ENCODE results near the gene EPS8.
"Not testable (repeated sequence)": the region's sequence is repeated elsewhere in the genome, so short reads cannot be mapped to it uniquely, and the experiment has no call there.

Gene EPS8

GRCh38 chr12:15796493-15797141, 7.4 kb upstream of the EPS8 start:
- DNase-seq, result no peak

GRCh38 chr12:15794836-15795235, 5.6 kb upstream of the EPS8 start:
- no peak for DNase-seq

- no peak for DNase-seq
These were observed 5.0 kb upstream of the EPS8 start for GRCh38 chr12:15794196-15794595.

DNA sequence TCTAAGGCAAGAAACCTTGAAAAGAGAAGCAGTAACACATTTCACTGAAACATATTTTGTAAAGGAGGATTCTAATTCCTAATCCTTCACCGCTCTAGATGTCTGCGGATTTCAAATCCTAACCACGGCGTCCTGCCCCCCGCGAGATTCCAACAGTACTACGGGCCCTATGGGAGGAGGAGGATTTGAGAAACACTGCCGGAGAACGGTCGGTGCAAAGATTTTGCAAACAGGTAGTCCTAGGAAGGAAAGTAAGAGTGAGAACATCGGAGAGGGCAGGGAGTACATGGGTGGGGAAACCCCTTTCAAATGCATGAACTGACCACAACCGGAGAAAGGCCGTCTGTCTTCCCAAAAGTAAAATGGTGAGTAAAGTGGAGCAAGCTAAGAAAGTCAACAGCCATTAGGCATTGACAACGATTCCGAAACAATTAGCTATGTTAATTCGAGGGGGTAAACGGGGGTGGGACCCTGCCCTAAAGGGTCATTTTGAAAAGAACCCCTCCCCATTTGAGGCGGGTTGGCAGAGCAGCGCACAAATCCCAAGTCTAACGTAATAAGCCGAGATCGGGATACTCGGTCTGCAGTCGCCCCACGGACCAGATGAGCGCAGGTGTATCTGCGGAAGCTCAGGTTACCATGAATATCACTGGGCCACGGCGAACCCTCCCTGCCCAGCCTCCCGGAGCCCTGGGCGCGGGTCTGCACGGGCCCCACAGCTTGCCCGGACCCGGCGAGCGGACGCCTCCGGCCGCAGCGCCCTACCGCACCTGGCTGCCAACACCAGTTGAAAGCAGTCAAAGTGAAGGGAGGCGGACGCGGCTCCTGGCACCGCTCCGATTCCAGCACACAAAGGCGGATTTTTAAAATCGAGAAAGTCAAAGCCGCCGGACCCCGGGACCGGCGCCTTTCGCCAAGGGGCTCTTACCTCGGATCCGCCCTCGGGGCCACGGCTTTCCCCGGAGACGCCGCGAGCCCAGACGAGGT, 662 bp downstream of the EPS8 start:
- DNase-seq, result no peak

DNA sequence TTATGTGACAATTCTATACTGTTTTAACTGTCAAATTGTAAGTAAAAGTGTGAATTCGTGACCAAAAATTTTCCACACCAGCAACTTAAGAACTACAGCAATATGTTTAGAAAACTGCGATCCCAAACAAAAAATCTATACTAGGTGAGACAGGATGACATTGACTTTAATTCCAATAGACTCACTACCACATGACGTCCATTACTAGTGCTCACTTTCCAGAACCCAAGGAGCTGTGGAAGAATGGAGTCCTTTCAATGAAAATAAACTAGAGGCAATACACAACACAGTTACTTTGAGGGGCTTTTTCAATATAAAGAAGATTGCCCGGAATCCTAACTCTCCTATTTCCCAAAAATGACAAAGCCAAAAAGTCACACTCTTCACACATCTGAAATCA, 1.4 kb downstream of the EPS8 start:
- peak in 1 of 2 experiments; percentile 2 for DNase-seq

- no peak for DNase-seq
These were observed 2.4 kb downstream of the EPS8 start for GRCh38 chr12:15786772-15787171.

DNA sequence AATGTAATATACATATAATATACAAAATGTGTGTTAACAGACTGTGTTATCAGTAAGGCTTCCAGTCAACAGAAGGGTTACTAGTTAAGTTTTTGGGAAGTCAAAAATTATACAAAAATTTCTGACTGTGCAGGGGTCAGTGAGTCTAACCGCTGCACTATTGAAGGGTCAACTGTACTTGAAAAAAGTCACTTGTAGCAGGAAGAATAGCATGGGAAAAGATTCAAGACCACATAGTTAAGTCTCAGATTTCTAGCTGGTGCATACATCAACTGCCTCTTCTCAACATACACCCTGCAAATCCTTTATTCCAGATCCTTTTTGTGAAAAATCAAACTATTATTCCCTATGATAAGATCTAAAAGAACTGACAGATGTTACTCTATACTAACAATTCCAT, 5.9 kb downstream of the EPS8 start:
- no peak for DNase-seq

- DNase-seq, result no peak
These were observed 6.5 kb downstream of the EPS8 start for GRCh38 chr12:15782667-15783066.

GRCh38 chr12:15779925-15780324, 9.3 kb downstream of the EPS8 start:
- DNase-seq, result no peak

GRCh38 chr12:15778126-15778525, 11.1 kb downstream of the EPS8 start:
- no peak for DNase-seq

DNA sequence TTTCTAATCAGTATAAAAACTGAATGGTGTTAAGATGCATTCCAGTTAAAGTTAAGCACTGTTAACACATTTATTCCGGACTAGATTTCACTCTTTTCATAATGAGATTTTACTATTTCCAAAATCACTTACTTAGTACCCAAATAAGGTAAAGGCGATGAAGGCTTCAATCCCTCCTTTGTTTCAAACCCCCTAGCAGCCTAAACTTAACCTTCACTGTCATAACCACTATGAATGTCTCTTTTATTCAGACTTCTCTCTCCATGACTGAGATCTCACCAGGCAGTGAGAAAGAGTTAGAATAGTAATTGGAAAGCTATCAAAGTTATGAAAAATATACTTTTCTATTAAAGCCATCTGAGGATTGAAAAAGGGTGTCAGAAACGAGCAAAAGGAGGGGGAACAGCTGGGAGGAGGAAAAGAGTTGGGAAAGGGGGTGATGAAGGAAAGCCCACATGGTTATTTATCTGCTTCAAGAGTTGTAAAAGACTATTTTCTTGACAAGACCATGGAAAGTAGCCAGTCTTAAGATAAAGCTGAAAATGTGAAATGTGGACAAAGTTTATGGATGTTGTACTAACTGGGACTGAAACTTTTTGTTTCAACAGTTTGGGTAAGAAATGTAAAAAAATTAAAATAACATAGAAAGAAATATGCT, 11.7 kb downstream of the EPS8 start:
- no peak for DNase-seq

DNA sequence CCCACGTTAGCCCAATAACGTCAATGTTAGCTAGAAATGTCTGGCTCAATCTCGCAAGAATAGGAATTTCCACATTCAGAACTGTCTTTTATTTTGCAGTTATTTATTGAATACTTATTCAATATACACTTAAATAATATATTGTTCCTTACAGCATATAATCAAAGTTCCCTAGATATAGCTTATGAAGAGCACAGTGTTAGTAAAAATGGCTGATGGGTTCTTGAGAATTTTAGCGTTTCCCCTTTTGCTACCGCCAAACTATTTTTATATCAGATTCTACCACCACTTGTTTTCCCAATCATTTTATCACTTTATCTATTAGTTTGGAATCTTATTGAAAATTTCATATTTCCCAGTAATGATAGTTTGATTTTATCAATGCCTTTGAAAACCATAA, 12.7 kb downstream of the EPS8 start:
- DNase-seq, result no peak

DNA sequence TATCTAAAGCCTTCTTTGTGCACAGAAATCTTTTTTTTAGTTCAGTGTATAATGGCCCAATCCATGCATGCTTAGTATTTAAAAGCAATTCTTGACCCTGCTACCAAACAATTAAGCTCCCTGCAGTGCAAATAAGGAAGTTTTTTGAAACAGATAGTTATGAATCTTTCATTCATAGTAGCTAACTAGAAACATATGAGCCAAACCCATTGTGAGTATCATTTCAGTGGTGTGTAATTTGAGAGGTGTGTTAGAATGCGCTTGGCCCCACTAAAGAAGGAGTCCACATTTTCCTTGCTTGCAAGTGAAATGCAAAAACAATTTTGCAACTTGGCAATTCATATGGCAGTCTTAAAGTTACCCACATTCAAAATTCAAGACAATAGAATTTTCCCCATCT, 14.4 kb downstream of the EPS8 start:
- DNase-seq, result no peak

- DNase-seq, result no peak
These were observed 16.7 kb downstream of the EPS8 start for GRCh38 chr12:15772405-15773018.

DNA sequence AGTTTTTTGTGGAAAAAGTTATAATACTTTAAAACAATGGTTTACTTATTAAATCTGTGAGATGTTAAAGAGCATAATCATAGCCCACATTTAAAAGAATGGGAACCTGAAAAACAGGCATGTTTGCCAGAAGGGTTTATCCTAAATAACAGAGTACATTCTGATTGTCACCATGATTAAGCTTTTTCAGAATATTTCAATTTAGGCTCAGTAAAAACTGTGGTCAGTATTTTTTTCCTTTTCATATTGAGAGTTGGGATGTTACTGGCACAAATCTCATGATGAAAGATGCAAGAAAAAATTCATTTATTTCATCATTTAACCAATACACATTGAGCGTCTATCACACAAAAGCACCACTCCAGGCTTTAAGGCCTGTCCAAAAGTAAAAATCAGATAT, 18.6 kb downstream of the EPS8 start:
- DNase-seq, result no peak

DNA sequence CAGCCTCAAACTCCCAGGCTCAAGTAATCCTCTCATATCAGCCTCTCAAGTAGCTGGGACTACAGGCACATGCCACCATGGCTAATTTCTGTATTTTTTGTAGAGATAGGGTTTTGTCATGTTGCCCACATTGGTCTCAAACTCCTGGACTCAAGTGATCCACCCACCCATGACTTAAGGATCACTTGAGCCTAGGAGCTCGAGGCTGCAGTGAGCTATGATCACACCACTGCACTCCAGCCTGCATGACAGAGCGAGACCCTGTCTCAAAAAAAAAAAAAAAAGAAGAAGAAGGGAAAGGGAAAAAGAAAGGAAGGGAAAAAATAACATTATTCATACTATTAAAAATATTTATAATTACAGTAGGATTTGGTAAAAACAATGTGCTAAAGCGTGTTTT, 19.2 kb downstream of the EPS8 start:
- no peak for DNase-seq

GRCh38 chr12:15769586-15769985, 19.6 kb downstream of the EPS8 start:
- no peak for DNase-seq

DNA sequence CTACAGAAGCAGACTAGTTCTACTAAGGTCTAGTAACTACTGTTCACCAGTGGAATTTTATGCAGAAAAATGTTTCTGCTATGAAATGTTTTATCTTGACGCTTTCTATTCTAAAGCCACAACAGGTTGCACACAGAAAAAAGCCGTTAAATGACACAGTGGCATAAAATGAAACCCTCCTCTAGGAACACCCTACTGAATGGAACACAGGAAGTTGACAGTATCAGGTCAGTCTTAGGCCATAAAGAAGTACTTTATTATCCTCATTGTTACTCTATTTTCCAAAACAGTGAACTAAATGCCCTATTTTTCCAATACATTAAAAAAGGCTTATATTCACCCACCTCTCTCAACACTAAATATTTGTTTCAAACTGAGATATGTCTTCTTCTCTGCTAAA, 21.9 kb downstream of the EPS8 start:
- no peak for DNase-seq

- no peak for DNase-seq
These were observed 25.9 kb downstream of the EPS8 start for GRCh38 chr12:15763328-15763727.

- not testable (repeated sequence) for DNase-seq
These were observed 27.0 kb downstream of the EPS8 start for GRCh38 chr12:15762162-15762561.

DNA sequence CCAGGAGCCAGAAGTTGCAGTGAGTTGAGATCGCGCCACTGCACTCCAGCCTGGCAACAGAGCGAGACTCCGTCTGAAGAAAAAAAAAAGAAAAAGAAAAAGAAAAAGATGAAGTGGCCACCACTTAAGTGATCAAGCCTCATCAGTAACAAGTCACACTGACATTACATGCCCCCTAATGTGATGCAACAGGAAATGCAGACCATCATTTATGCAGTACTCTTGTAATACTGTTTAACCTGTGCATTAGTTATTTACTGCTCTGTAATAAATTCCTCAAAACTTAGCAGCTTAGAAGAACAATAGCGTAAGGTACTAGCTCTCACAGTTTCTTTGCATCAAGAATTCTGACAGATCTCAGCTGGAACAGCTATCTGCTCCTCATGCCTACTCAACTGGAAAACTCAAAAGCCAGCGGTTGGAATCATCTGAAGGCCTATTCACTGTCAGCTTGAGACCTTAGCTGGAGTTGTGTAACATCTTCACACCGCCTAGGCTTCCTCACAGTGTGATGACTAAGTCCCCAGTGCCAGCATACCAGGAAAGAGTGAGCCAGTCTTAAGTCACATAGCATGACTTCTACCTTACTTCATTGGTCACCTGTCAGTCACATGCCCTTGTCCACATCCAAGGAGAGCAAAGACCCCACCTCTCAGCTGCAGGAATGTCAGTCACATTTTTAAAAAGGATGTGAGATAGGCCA, 31.5 kb downstream of the EPS8 start:
- DNase-seq, result no peak

GRCh38 chr12:15756822-15757221, 32.4 kb downstream of the EPS8 start:
- no peak for DNase-seq

- no peak for DNase-seq
These were observed 35.0 kb downstream of the EPS8 start for GRCh38 chr12:15754233-15754632.

All from cerebellar nuclear complex (tissue), 1 donor.